Measurements from ENCODE around the gene CDK5RAP3. TPM values are rescaled to one million over a fixed set of nuclear protein-coding genes. Genes with fewer than 3 reads are reported as not detected.
"Not testable (repeated sequence)": the region's sequence is repeated elsewhere in the genome, so short reads cannot be mapped to it uniquely, and the experiment has no call there.

The CDK5RAP3 gene
- total and polyA plus RNA-seq, 5 experiments from 2014 or later, result 63.6 to 356 (median 73.0) TPM

DNA sequence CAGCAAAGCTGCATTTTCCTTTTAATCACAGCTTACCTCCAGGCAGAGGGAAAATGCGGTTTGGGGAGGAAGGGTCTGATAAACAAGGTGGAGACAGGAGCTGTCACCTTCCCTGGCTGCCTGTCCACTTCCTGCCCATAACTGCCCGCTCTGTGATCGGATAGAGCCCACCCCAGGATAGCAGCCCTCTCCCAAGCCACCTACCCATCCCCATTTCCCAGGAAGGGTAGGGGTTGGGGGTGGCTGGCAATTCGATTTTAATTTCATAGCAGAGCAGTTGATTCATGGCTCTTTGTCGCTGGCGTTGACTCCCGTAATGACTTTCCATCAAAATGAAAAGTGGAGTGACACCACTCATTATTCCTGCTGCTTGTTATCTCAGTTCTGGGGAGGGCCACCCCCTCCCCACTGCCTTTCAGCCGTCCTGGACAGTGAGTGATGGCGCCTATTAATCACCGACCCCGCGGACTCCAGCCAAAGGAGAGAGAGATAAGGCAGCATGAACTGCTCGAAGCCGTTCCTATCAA, 11.2 kb downstream of the CDK5RAP3 start:
- Mint-ChIP-seq H3K4me3 (no peak overlapping the region), H3K36me3 (peaks cover 0 to 59% (median 7%) of the 10 kb centered on the region in 3 donors)
- POLR2A ChIA-PET, result no interaction called here

DNA sequence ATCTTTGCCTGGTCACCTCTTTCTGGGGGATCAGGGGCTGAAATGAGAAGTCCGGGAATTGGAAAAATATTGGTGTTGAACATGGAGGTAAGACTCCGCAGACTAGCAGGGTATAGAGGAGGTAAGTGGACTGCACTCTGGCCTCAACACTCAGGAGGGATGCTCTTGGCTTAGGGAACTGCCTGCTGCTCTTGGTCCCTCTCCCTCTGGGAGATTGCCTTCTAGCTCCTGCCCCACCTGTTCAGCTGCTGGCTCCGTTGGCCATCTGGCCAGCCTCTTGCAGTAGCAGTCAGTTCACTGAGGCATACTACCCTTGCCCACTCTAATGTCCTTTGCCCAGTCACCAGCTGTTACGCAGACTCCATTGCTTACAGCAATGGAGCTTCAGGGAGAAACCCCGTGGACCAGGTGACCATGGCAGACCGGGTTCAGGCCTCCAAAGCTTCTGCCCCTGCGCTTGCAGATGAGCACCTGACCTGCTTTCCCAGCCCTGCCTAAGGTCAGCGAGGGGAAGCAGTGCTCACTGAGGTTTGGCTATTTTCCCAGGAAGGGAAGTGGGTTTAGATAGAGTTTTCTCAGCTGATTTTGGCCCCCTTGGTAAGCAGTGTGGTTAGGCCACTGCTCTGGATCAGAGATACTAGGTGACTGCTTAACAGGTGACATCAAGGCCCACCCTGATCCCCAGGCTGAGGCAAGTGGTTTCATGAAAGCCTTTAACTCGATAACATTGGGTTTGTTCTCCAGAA, 11.9 kb downstream of the CDK5RAP3 start:
- H3K4me3 Mint-ChIP-seq, result no peak overlapping the region
- ATAC-seq (no peak), DNase-seq (no peak)
- H3K9me3 Mint-ChIP-seq, result no peaks in the 10 kb centered on the region
- POLR2A ChIA-PET, result no interaction called here
- peak overlapping the region in 3 of 10 donors; percentile 20 to 87 (median 69) for H3K27ac Mint-ChIP-seq
- peaks cover 0 to 53% (median 4%) of the 10 kb centered on the region in 3 donors for H3K36me3 Mint-ChIP-seq
- H3K4me1 Mint-ChIP-seq, result peaks cover 0 to 14% (median 6%) of the 10 kb centered on the region in 4 donors
- H3K27me3 Mint-ChIP-seq, result no peaks in the 10 kb centered on the region

More for the DNA sequence above, 11.2 kb downstream of the CDK5RAP3 start:
- Mint-ChIP-seq H3K27me3 (no peaks in the 10 kb centered on the region), H3K27ac (peak overlapping the region in 2 of 10 donors; percentile 20 to 38), H3K9me3 (no peaks in the 10 kb centered on the region), H3K4me1 (peaks cover 0 to 14% (median 6%) of the 10 kb centered on the region in 4 donors)
- DNase-seq (no peak), ATAC-seq (no peak)

DNA sequence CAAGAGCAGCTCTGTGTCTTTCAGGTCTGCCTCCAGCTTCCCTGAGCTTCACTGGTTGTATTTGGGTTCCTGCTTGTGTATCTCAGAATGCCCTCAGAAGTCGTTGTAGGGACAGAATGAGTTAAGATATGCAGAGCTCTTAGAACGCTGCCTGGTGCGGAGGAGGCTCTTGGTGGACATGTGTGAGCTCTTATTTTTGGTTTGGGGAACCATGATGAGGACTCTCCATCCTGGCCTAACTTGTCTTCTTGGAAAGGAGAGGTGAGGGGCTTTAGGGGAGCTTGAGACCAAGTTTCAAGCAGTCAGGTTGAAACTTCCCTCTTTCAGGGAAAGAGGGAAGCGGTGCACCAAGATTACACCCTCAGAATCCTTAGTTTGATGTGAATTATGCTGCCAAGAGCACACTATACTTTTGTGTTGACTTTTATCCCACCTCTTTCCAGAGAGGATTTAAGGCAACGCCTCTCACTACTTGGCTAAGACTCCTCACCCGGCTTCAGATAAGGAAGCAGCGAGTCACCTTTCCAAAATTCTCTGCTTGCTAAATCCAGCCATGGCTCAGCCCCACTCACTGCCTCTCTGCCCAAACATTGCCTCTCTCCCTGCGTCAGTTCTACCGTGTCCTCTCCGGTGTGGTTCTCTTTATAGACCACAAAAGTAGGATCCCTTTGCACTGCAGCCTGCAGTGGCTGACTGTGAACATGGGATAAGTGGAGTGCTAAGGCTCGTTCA, 12.7 kb downstream of the CDK5RAP3 start:
- peak overlapping the region in 6 of 10 donors; percentile 1 to 45 (median 19) for H3K27ac Mint-ChIP-seq
- H3K9me3 Mint-ChIP-seq, result no peaks in the 10 kb centered on the region
- ATAC-seq, result no peak
- H3K4me3 Mint-ChIP-seq, result no peak overlapping the region
- no peaks in the 10 kb centered on the region for H3K27me3 Mint-ChIP-seq
- peaks cover 0 to 47% (median 2%) of the 10 kb centered on the region in 3 donors for H3K36me3 Mint-ChIP-seq
- H3K4me1 Mint-ChIP-seq, result peaks cover 0 to 16% (median 7%) of the 10 kb centered on the region in 4 donors
- POLR2A ChIA-PET, result no interaction called here
- DNase-seq, result no peak

DNA sequence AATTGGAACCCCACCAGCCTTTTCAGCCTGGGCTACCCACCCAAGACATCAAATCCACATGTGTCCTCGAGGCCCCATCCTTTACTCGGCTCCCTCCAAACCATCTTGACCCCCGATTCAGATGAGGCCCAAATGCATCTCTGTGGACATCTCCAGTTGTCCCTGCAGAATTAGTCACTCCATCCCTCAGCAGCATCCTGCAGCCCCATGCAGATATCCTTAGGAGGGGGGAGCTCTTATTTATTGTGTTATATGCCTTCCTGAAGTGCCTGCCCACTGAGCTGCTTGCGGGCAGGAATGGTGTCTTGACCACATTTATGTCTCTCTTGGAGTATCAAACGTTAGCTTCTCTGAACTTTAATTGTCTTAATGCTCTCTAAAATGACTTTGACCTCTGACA, 15.6 kb downstream of the CDK5RAP3 start:
- Mint-ChIP-seq H3K27ac (peak overlapping the region in 2 of 10 donors; percentile 6 to 61), H3K36me3 (peaks cover 0 to 21% (median 0%) of the 10 kb centered on the region in 3 donors), H3K9me3 (no peaks in the 10 kb centered on the region), H3K4me1 (peaks cover 0 to 8% (median 3%) of the 10 kb centered on the region in 4 donors), H3K4me3 (no peak overlapping the region), H3K27me3 (no peaks in the 10 kb centered on the region)
- POLR2A ChIA-PET, result no interaction called here
- no peak for ATAC-seq
- no peak for DNase-seq

DNA sequence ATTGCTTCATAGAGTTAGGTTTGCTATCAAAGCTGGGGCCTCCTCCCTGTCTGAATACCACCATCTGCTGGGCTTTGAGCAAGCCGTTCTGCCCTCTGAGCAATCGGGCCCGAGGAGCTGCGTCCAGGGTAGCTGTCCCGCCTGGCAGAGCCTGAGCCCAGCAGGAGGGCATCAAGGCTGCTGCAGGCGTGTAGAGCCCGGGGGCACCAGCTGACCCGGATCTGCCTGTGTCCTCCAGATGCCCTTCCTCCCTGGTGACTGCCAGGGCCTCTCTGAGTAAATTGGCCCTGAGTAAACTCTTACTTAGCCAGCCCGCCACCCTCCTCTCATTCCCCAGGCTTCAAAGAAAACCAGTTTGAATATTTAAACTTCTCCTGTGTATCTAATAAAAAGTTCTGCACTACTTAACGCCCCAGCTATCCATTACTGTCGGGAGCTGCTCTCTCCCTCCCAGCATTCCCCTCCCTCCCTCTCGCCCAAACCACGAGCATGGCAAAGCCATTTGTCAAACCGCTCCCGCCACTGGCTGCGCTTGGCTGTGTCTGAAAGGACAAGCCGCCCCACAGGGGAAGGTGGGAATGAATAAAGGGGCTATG, 16.4 kb downstream of the CDK5RAP3 start:
- H3K27me3 Mint-ChIP-seq, result no peaks in the 10 kb centered on the region
- peaks cover 0 to 6% (median 2%) of the 10 kb centered on the region in 4 donors for H3K4me1 Mint-ChIP-seq
- DNase-seq (no peak), ATAC-seq (no peak)
- no peak overlapping the region for H3K4me3 Mint-ChIP-seq
- POLR2A ChIA-PET, result interaction anchor here (0.5 to 0.6 kb wide), 2 partner anchors 18 to 35 kb away, joined by 5 to 6 read pairs; no protein-coding TSS in a partner anchor
- no peaks in the 10 kb centered on the region for H3K9me3 Mint-ChIP-seq
- H3K27ac Mint-ChIP-seq, result no peak overlapping the region
- H3K36me3 Mint-ChIP-seq, result peaks cover 0 to 17% (median 0%) of the 10 kb centered on the region in 3 donors

DNA sequence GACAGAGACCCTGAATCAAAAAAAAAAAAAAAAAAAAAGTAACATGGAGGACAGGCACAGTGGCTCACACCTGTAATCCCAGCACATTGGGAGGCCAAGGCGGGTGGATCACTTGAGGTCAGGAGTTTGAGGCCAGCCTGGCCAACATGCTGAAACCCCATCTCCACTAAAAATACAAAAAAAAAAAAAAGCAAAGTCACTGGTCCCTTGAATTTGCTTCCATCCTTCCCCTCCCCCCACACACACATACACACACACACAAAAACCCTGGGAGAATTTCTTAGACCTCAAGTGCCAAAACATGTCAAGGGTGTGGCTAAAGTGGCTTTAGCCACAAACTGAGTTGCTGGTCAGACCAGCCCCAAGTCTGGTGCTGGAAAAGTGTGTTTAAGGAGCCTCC, 17.5 kb downstream of the CDK5RAP3 start:
- DNase-seq, ATAC-seq, H3K4me3 Mint-ChIP-seq, H3K9me3 Mint-ChIP-seq, H3K27me3 Mint-ChIP-seq, H3K4me1 Mint-ChIP-seq, H3K36me3 Mint-ChIP-seq: not testable (repeated sequence)
- H3K27ac Mint-ChIP-seq, result peak overlapping the region in 2 of 10 donors; percentile 40 to 41
- POLR2A ChIA-PET, result interaction anchor here (1.6 kb wide), 1 partner anchor 18 kb away, joined by 5 read pairs; the partner anchor contains the start of gene CDK5RAP3

DNA sequence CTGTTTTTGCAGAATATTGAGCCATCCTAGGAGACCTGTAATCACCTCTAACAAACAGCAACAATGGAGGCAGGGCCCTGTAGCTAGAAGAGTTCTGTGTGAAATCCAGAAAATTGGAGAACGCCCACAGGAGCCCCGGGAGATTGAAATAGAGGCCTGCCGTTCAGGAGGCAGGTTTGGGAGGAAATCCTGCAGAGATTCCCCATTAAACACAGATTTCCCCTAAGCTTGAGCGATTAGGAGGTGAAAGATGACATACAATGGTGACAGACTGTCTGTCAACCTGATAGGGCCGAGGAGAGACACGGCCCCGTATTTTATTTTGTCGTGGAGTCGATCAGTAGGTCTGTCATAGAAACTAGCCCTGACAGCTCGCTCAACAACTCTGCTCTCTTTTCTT, 18.2 kb downstream of the CDK5RAP3 start:
- no peak overlapping the region for H3K4me3 Mint-ChIP-seq
- no peak for ATAC-seq
- H3K27ac Mint-ChIP-seq, result peak overlapping the region in 1 of 10 donors; percentile 16
- H3K36me3 Mint-ChIP-seq, result peaks cover 0 to 5% (median 0%) of the 10 kb centered on the region in 3 donors
- H3K27me3 Mint-ChIP-seq, result peaks cover 0 to 3% (median 0%) of the 10 kb centered on the region in 5 donors
- H3K9me3 Mint-ChIP-seq, result no peaks in the 10 kb centered on the region
- POLR2A ChIA-PET, result interaction anchor here (1.6 kb wide), 1 partner anchor 19 kb away, joined by 5 read pairs; the partner anchor contains the start of gene CDK5RAP3
- peaks cover 0 to 2% (median under 1%) of the 10 kb centered on the region in 4 donors for H3K4me1 Mint-ChIP-seq
- no peak for DNase-seq

DNA sequence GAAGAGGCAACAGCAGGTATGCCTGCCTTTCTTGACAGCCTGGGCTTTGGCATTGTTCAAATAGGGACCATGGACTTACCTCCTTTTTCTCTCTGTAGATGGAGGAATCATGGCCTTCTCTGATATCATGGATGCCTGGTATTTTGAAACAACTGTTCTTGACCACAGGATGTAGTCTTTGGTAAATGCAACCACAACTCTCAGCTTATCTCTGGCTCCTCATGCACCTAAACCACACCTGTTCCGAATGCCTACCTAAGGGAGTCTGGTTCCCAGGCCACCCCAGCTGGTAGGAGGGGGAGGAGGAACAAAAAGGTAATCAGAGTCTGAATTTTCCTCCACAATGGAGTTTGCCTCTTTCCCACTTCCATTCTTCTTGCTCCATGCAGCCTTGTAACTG, 18.8 kb downstream of the CDK5RAP3 start:
- H3K27me3 Mint-ChIP-seq, result peaks cover 0 to 3% (median 0%) of the 10 kb centered on the region in 5 donors
- no peaks in the 10 kb centered on the region for H3K9me3 Mint-ChIP-seq
- no peak for ATAC-seq
- peaks cover 0 to 5% (median 0%) of the 10 kb centered on the region in 3 donors for H3K36me3 Mint-ChIP-seq
- peaks cover 0 to 2% (median under 1%) of the 10 kb centered on the region in 4 donors for H3K4me1 Mint-ChIP-seq
- H3K27ac Mint-ChIP-seq, result no peak overlapping the region
- POLR2A ChIA-PET, result interaction anchor here (1.6 kb wide), 1 partner anchor 19 kb away, joined by 5 read pairs; the partner anchor contains the start of gene CDK5RAP3
- DNase-seq, result no peak
- H3K4me3 Mint-ChIP-seq, result no peak overlapping the region

DNA sequence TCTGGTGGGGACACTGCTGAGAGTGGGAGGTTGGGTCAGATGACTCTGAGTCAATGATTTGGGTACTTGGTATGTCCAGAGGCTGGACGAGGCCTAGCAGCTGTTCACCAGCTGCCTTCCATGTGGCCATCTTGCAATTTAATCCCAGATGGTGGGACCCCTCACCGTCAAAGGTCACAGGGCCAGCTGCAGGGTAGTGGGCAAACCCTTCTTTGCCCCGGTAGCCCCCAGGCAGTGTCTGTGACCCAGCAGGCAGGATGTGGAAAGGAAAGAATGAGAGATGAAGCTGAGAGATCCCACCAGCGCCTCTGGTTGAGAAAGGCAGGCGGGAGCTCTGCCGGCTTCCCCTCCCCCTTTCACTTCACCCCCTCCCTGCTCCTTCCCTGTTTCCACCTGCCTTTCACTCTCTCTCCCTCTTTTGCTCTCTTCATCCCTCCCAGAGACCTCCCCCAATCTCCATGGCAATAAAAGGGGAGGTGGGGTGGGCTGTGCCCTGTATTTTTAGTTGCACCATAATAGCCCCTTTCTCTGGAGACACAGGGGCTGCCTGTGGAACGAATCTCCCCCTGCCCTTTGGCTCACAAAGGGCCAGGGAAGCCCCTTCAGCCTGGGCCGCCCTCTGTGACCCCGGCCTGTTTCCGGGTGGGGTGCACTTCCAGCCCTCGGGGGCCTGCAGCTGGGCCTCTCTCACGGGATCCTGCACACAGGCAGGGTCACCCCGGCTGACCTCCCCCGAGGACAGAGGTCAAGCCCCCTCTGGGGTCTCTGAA, 20.2 kb downstream of the CDK5RAP3 start:
- POLR2A ChIA-PET, result no interaction called here
- ATAC-seq (no peak), DNase-seq (no peak)
- Mint-ChIP-seq H3K27ac (no peak overlapping the region), H3K4me1 (peaks cover 0 to 2% (median under 1%) of the 10 kb centered on the region in 4 donors), H3K4me3 (no peak overlapping the region), H3K36me3 (no peaks in the 10 kb centered on the region), H3K9me3 (no peaks in the 10 kb centered on the region), H3K27me3 (peaks cover 0 to 3% (median 0%) of the 10 kb centered on the region in 5 donors)

DNA sequence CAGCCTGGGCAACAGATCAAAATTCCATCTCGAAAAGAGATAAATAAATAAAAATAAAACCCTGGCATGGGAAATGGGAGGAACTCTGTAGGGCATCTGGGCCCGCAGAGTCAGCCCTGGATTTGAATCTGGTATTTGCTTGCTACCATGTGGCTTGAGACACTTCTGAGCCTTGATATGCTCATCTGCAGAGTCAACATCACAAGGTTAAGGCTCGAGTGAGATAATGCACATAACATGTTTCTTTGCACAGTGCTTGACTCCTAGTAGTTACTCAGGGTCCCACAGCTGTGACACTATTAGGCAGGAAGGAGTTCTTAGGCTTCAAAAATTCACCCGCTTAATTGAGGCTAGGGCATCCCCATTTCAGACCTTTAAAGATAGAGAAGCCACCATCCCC, 21.3 kb downstream of the CDK5RAP3 start:
- DNase-seq (no peak), ATAC-seq (no peak)
- Mint-ChIP-seq H3K4me1 (peaks cover 0 to 2% (median under 1%) of the 10 kb centered on the region in 4 donors), H3K4me3 (no peak overlapping the region), H3K27ac (no peak overlapping the region), H3K27me3 (peaks cover 0 to 3% (median 0%) of the 10 kb centered on the region in 5 donors), H3K36me3 (no peaks in the 10 kb centered on the region), H3K9me3 (no peaks in the 10 kb centered on the region)
- POLR2A ChIA-PET, result no interaction called here

DNA sequence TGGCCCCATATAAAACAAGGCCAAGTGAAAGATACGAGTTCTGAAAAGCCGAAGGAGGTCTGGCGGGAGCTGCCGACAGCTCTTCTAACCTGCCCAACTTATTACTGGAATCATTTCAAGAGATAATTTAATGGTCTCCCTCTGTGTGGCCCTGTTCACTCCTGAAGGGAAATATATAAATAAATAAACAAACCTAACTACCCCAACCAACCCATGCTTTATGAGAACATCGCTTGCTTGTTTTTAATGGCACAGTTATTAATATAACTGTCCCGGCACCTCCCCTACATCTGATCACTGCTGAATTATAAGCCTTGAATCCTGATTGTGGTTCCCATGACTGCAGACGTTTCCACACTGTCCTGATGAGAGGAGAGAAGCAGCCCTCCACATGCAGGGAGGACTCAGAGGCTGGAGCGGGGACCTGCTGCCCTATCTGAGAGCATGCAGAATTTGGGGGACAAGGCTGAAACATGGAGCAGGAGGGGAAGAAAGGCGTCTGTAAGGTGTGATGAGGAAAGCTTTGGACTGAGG, 22.2 kb downstream of the CDK5RAP3 start:
- Mint-ChIP-seq H3K27me3 (peaks cover 0 to 5% (median 0%) of the 10 kb centered on the region in 5 donors), H3K4me1 (peaks cover 0 to 2% (median under 1%) of the 10 kb centered on the region in 4 donors), H3K27ac (no peak overlapping the region), H3K9me3 (no peaks in the 10 kb centered on the region), H3K4me3 (no peak overlapping the region), H3K36me3 (no peaks in the 10 kb centered on the region)
- DNase-seq, result no peak
- POLR2A ChIA-PET, result no interaction called here
- no peak for ATAC-seq

All from naive thymus-derived CD8-positive, alpha-beta T cell (primary cell).